Keratinocyte (primary cell): ENCODE measurements around the gene KIF3A. TPM values are rescaled to one million over a fixed set of nuclear protein-coding genes. Genes with fewer than 3 reads are reported as not detected.

Source experiments
- DNase-seq: peaks from one replicate; pipeline ENCODE4 v3.0.0-alpha.2; 2011; ENCODE audit warnings: low read depth, missing footprints, low spot score
- FAIRE-seq: peaks from 2 replicates; lab custom pipeline; 2011; peaks lifted over from hg19 to GRCh38; lab: Jason Lieb, UNC
- H2AFZ ChIP-seq: 2 replicates; pipeline ENCODE4 v1.6.0; 2012; ENCODE audit warnings: low read length, control low read depth, inconsistent platforms; ENCODE audit not compliant: control insufficient read depth
- H3K27ac ChIP-seq: 2 replicates; pipeline ENCODE4 v1.5.1; 2011; ENCODE audit warnings: low read length; ENCODE audit not compliant: control insufficient read depth, insufficient read depth
- H3K27me3 ChIP-seq: 3 replicates; pipeline ENCODE4 v1.6.0; 2011; ENCODE audit warnings: low read length; ENCODE audit not compliant: control insufficient read depth, insufficient read depth; ENCODE audit errors: extremely low read depth
- H3K36me3 ChIP-seq, 2 experiments: 2 replicates in 1 of 2; 3 replicates in 1 of 2; pipeline ENCODE4 v1.5.1; 2011; ENCODE audit warnings: low read length in 2 of 2, mild to moderate bottlenecking in 1 of 2; ENCODE audit not compliant: control insufficient read depth in 2 of 2, insufficient read depth in 2 of 2; ENCODE audit errors: extremely low read depth in 1 of 2
- H3K4me1 ChIP-seq: 3 replicates; pipeline ENCODE4 v1.5.1; 2011; ENCODE audit warnings: low read length; ENCODE audit not compliant: control insufficient read depth, insufficient read depth; ENCODE audit errors: extremely low read depth
- H3K4me2 ChIP-seq: 3 replicates; pipeline ENCODE4 v1.6.0; 2011; ENCODE audit warnings: low read depth, low read length; ENCODE audit not compliant: control insufficient read depth, insufficient read depth; ENCODE audit errors: extremely low read depth
- H3K4me3 ChIP-seq, 3 experiments: fragments of 200-600 bp in 1 of 3; sonication (generic) in 1 of 3; 2 replicates in 2 of 3; 3 replicates in 1 of 3; pipeline ENCODE4 v1.5.1; 2011 to 2016; ENCODE audit warnings: low read length in 3 of 3, mild to moderate bottlenecking in 3 of 3, control low read depth in 2 of 3, inconsistent platforms in 1 of 3, low read depth in 1 of 3, mixed read lengths in 1 of 3, mixed run types in 1 of 3, moderate library complexity in 1 of 3; ENCODE audit not compliant: control insufficient read depth in 2 of 3, insufficient read depth in 2 of 3; ENCODE audit errors: extremely low read depth in 1 of 3
- H3K79me2 ChIP-seq: 2 replicates; pipeline ENCODE4 v1.6.0; 2012; ENCODE audit warnings: low read length; ENCODE audit not compliant: control insufficient read depth, insufficient read depth
- H3K9ac ChIP-seq: 3 replicates; pipeline ENCODE4 v1.6.0; 2011; ENCODE audit warnings: low read length; ENCODE audit not compliant: control insufficient read depth, insufficient read depth; ENCODE audit errors: extremely low read depth
- H3K9me1 ChIP-seq: 3 replicates; pipeline ENCODE4 v1.6.0; 2011; ENCODE audit warnings: low read length; ENCODE audit not compliant: control insufficient read depth, insufficient read depth; ENCODE audit errors: extremely low read depth
- H3K9me3 ChIP-seq: 2 replicates; pipeline ENCODE4 v1.5.1; 2012; ENCODE audit warnings: low read depth, low read length; ENCODE audit not compliant: control insufficient read depth
- H4K20me1 ChIP-seq: 3 replicates; pipeline ENCODE4 v1.6.0; 2011; ENCODE audit warnings: low read length; ENCODE audit not compliant: control insufficient read depth, insufficient read depth; ENCODE audit errors: extremely low read depth
- EZH2 ChIP-seq: IDR thresholded peaks from one replicate; pipeline ENCODE4 v1.6.1; 2012; ENCODE audit warnings: inconsistent platforms, mild to moderate bottlenecking, low read length, moderate library complexity
- dilution Hi-C: fragments of 300-500 bp; cut with MboI; formaldehyde crosslinking; loops from one replicate; pipeline ENCODE4 v1.7.0; 2020; ENCODE audit warnings: low sequenced_read_pairs; ENCODE audit not compliant: extremely low pct_ligation_motif_present
- polyA plus RNA-seq, 5 experiments: library from polyadenylated mRNA; depleted of rRNA in 3 of 5; stranded (reverse) in 3 of 5; stranded (forward) in 1 of 5; unstranded in 1 of 5; fragments of >200 nt; gene quantifications; 1 replicate in 1 of 5; 2 replicates in 3 of 5; 3 replicates in 1 of 5; pipeline versions ENCODE4 v1.2.1 to v1.2.3, GENCODE V29; 2011 to 2012; ENCODE audit warnings: missing spikeins in 2 of 5, low read depth in 1 of 5, low replicate concordance in 1 of 5
- TF ChIP-seq, protein P1 (sequence below), 3 experiments: IDR thresholded peaks in 1 of 3; conservative IDR thresholded peaks in 1 of 3; optimal IDR thresholded peaks in 1 of 3; 2 replicates in 2 of 3; 3 replicates in 1 of 3; pipeline versions ENCODE3 to v1.5.1; 2011; ENCODE audit warnings: low read length in 3 of 3, mild to moderate bottlenecking in 3 of 3, moderate library complexity in 2 of 3, control low read depth in 1 of 3, inconsistent platforms in 1 of 3; ENCODE audit not compliant: insufficient read depth in 2 of 3; ENCODE audit errors: extremely low read depth in 1 of 3

The KIF3A gene
- polyA plus RNA-seq, 1 donor (not counting 4 experiments of a cell fraction or from before 2014, with no cell fraction given), result 15.4 TPM

DNA sequence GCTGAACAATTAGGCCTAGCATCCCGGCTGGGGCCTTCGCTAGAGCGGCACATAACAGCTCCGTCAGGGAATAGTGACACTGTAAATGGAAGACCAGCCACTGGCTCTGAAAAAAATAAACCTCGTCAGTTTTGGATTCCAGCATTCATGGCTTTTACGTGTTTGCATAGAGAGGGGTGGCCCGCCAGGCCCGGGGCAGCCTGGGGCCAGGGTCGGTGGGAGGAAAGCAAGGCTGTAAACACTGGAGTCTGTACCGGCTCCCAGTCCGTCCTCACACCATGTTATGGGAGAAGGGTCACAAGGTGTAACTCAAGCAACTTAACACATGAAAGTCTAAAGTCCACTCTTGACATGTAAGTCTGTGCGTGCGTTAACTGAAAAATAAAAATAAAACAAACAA is 21.1 kb upstream of the KIF3A start:
- TF ChIP-seq, protein P1, sequence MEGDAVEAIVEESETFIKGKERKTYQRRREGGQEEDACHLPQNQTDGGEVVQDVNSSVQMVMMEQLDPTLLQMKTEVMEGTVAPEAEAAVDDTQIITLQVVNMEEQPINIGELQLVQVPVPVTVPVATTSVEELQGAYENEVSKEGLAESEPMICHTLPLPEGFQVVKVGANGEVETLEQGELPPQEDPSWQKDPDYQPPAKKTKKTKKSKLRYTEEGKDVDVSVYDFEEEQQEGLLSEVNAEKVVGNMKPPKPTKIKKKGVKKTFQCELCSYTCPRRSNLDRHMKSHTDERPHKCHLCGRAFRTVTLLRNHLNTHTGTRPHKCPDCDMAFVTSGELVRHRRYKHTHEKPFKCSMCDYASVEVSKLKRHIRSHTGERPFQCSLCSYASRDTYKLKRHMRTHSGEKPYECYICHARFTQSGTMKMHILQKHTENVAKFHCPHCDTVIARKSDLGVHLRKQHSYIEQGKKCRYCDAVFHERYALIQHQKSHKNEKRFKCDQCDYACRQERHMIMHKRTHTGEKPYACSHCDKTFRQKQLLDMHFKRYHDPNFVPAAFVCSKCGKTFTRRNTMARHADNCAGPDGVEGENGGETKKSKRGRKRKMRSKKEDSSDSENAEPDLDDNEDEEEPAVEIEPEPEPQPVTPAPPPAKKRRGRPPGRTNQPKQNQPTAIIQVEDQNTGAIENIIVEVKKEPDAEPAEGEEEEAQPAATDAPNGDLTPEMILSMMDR (optimal IDR thresholded peaks at IDR 0.05 in 1 of 3, IDR thresholded peaks at IDR 0.05 in 1 of 3, conservative IDR thresholded peaks at IDR 0.05 in 1 of 3; ENCODE audit: extremely low read depth in 1 of 3, insufficient read depth in 2 of 3, low read length in 3 of 3), result no peak
- TF ChIP-seq EZH2, result no peak

DNA sequence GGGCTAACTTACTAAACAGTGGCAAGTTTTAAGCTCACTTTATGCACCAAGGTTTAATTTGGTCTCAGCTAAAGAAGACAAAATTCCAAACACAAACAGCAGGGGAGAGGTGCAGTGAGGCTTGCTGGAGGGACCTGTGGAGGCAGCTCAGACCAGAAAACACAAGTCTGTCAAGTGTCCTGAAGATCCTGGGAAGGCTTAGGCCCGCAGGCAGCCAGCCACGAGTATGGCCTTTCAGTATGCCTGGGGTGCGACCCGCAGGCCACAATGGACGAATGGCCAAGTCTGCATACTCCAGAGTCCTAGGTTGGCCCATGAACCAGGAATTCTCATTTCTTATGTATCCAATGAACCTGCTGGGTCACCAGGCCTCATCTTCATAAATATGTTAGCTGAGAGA is 19.2 kb upstream of the KIF3A start:
- Histone ChIP-seq H3K4me2 (no peak overlapping the region), H3K4me1 (no peaks in the 10 kb centered on the region), H4K20me1 (no peaks in the 10 kb centered on the region), H3K9ac (no peak overlapping the region), H3K27ac (no peak overlapping the region), H3K27me3 (no peaks in the 10 kb centered on the region), H3K79me2 (no peaks in the 10 kb centered on the region), H3K4me3 (no peak overlapping the region), H3K9me3 (no peaks in the 10 kb centered on the region), H2AFZ (no peak overlapping the region), H3K9me1 (no peaks in the 10 kb centered on the region), H3K36me3 (peaks cover 15 to 25% of the 10 kb centered on the region in 2 experiments)
- dilution Hi-C loops, result no loop called here
- TF ChIP-seq, protein P1 (optimal IDR thresholded peaks at IDR 0.05 in 1 of 3, IDR thresholded peaks at IDR 0.05 in 1 of 3, conservative IDR thresholded peaks at IDR 0.05 in 1 of 3; ENCODE audit: extremely low read depth in 1 of 3, insufficient read depth in 2 of 3, low read length in 3 of 3), result no peak
- no peak for TF ChIP-seq EZH2
- DNase-seq (no peak), FAIRE-seq (no peak)

More for the DNA sequence above, 21.1 kb upstream of the KIF3A start:
- H3K9me1 ChIP-seq, result no peaks in the 10 kb centered on the region
- DNase-seq, result no peak
- H3K36me3 ChIP-seq, result peaks cover 25 to 35% of the 10 kb centered on the region in 2 experiments
- H4K20me1 ChIP-seq, result no peaks in the 10 kb centered on the region
- no peak for FAIRE-seq
- H2AFZ ChIP-seq, result no peak overlapping the region
- H3K9me3 ChIP-seq, result no peaks in the 10 kb centered on the region
- H3K4me1 ChIP-seq, result no peaks in the 10 kb centered on the region
- no peak overlapping the region for H3K4me3 ChIP-seq
- no peaks in the 10 kb centered on the region for H3K27me3 ChIP-seq
- H3K4me2 ChIP-seq, result no peak overlapping the region
- no peaks in the 10 kb centered on the region for H3K79me2 ChIP-seq
- H3K9ac ChIP-seq, result no peak overlapping the region
- dilution Hi-C loops, result no loop called here
- H3K27ac ChIP-seq, result no peak overlapping the region
